Neural progenitor cell (in vitro differentiated cells): Measurements from ENCODE around the gene TMEM183A. TPM values are rescaled to one million over a fixed set of nuclear protein-coding genes. Genes with fewer than 3 reads are reported as not detected.

Experiments used
- DNase-seq: peaks from one replicate; pipeline ENCODE4 v3.0.0-alpha.2; 2016; ENCODE audit warnings: low spot score
- H2AFZ ChIP-seq: fragments of 200-600 bp; sonication (generic); replicated peaks from 2 replicates; pipeline ENCODE4 v1.6.1; 2016; ENCODE audit warnings: antibody characterized with exemption
- H3F3A ChIP-seq: fragments of 200-600 bp; sonication (generic); 2 replicates; pipeline ENCODE4 v1.6.1; 2016; ENCODE audit warnings: antibody characterized with exemption, low read depth
- H3K27ac ChIP-seq: fragments of 200-600 bp; sonication (generic); 2 replicates; pipeline ENCODE4 v1.5.1; 2016; ENCODE audit warnings: mild to moderate bottlenecking
- H3K27me3 ChIP-seq: fragments of 200-600 bp; sonication (generic); 2 replicates; pipeline ENCODE4 v1.6.1; 2016; ENCODE audit warnings: mild to moderate bottlenecking, moderate library complexity
- H3K36me3 ChIP-seq: fragments of 200-600 bp; sonication (generic); 2 replicates; pipeline ENCODE4 v1.5.1; 2016
- H3K4me1 ChIP-seq: fragments of 200-600 bp; sonication (generic); 2 replicates; pipeline ENCODE4 v1.6.1; 2016; ENCODE audit warnings: mixed run types
- H3K4me2 ChIP-seq: fragments of 200-600 bp; sonication (generic); 2 replicates; pipeline ENCODE4 v1.6.1; 2016
- H3K4me3 ChIP-seq: fragments of 200-600 bp; sonication (generic); 2 replicates; pipeline ENCODE4 v1.5.1; 2016
- H3K79me2 ChIP-seq: fragments of 200-600 bp; sonication (generic); 2 replicates; pipeline ENCODE4 v1.6.1; 2016; ENCODE audit warnings: low read depth
- H3K9ac ChIP-seq: fragments of 200-600 bp; sonication (generic); 2 replicates; pipeline ENCODE4 v1.6.1; 2016
- H3K9me3 ChIP-seq: fragments of 200-600 bp; sonication (generic); 2 replicates; pipeline ENCODE4 v1.5.1; 2016; ENCODE audit warnings: low read depth
- H4K20me1 ChIP-seq: fragments of 200-600 bp; sonication (generic); 2 replicates; pipeline ENCODE4 v1.6.1; 2016; ENCODE audit warnings: low read depth
- H3K27ac Mint-ChIP-seq: 3 replicates; pipeline ENCODE4 v1.8.0; 2021; ENCODE audit warnings: mixed read lengths
- H3K27me3 Mint-ChIP-seq: 2 replicates; pipeline ENCODE4 v1.8.0; 2022; ENCODE audit warnings: low read depth, mild to moderate bottlenecking, inconsistent platforms, moderate library complexity, mixed read lengths; ENCODE audit not compliant: insufficient read depth
- H3K36me3 Mint-ChIP-seq: 3 replicates; pipeline ENCODE4 v1.8.0; 2021; ENCODE audit warnings: mixed read lengths
- H3K4me1 Mint-ChIP-seq: 3 replicates; pipeline ENCODE4 v1.8.0; 2021; ENCODE audit warnings: mixed read lengths
- H3K4me3 Mint-ChIP-seq: 3 replicates; pipeline ENCODE4 v1.8.0; 2021; ENCODE audit warnings: mild to moderate bottlenecking, moderate library complexity, mixed read lengths
- H3K9me3 Mint-ChIP-seq: 3 replicates; pipeline ENCODE4 v1.8.0; 2020; ENCODE audit warnings: mixed read lengths
- CTCF ChIP-seq: fragments of 200-600 bp; sonication (generic); IDR thresholded peaks from 2 replicates; pipeline ENCODE4 v1.5.1; 2017; ENCODE audit warnings: antibody characterized with exemption, mild to moderate bottlenecking
- EZH2 ChIP-seq: fragments of 200-600 bp; sonication (generic); IDR thresholded peaks from 2 replicates; pipeline ENCODE4 v1.6.1; 2017; ENCODE audit warnings: antibody characterized with exemption, mild to moderate bottlenecking, moderate library complexity
- EZH2phosphoT487 ChIP-seq: fragments of 200-600 bp; sonication (generic); IDR thresholded peaks from 2 replicates; pipeline ENCODE4 v1.6.1; 2017; ENCODE audit warnings: antibody characterized with exemption
- total RNA-seq: library from RNA; depleted of rRNA; stranded (reverse); fragments of >200 nt; gene quantifications from 2 replicates; pipeline ENCODE4 v1.2.3, GENCODE V29; 2015; ENCODE audit warnings: low replicate concordance

TMEM183A gene
- total RNA-seq, 1 donor from 2014 or later = 92.4 TPM

DNA sequence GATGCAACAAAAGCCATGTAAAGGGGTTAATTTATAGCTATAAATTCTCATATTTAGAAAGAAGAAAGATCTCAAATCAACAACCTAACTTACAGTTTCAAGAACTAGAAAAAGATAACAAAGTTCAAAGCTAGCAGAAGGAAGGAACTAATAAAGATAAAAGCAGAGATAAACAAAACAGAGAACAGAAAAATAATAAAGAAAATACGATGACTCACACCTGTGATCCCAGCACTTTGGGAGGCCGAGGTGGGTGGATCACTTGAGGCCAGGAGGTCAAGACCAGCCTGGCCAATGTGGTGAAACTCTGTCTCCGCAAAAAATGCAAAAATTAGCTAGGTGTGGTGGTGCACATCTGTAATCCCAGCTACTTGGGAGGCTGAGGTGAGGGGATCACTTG, 12.4 kb upstream of the TMEM183A start:
- Mint-ChIP-seq H3K4me3 (no peak overlapping the region), H3K27me3 (peaks cover 2% of the 10 kb centered on the region), H3K36me3 (no peaks in the 10 kb centered on the region), H3K27ac (no peak overlapping the region), H3K4me1 (no peaks in the 10 kb centered on the region), H3K9me3 (no peaks in the 10 kb centered on the region)
- Histone ChIP-seq H2AFZ (no peak overlapping the region), H3K27ac (no peak overlapping the region), H3F3A (no peaks in the 10 kb centered on the region), H3K4me2 (no peak overlapping the region), H3K4me1 (no peaks in the 10 kb centered on the region), H3K27me3 (peaks cover 25% of the 10 kb centered on the region), H3K9ac (no peak overlapping the region), H3K9me3 (no peaks in the 10 kb centered on the region), H3K4me3 (no peak overlapping the region), H3K36me3 (no peaks in the 10 kb centered on the region), H4K20me1 (no peaks in the 10 kb centered on the region), H3K79me2 (no peaks in the 10 kb centered on the region)
- DNase-seq = no peak
- TF ChIP-seq EZH2 (no peak), CTCF (no peak), EZH2phosphoT487 (no peak)

- H2AFZ ChIP-seq = peak overlapping the region; percentile 90
- H4K20me1 ChIP-seq = no peaks in the 10 kb centered on the region
- H3K27ac ChIP-seq = no peak overlapping the region
- no peak overlapping the region for H3K9ac ChIP-seq
- no peaks in the 10 kb centered on the region for H3K79me2 ChIP-seq
- Mint-ChIP-seq H3K4me1 (no peaks in the 10 kb centered on the region), H3K4me3 (no peak overlapping the region), H3K27me3 (peaks cover 2% of the 10 kb centered on the region), H3K9me3 (no peaks in the 10 kb centered on the region), H3K36me3 (no peaks in the 10 kb centered on the region), H3K27ac (no peak overlapping the region)
- no peaks in the 10 kb centered on the region for H3F3A ChIP-seq
- peak; percentile 72 for DNase-seq
- H3K4me2 ChIP-seq = no peak overlapping the region
- TF ChIP-seq EZH2 = no peak
- TF ChIP-seq CTCF = peak; percentile 94
- no peak for TF ChIP-seq EZH2phosphoT487
- peaks cover 11% of the 10 kb centered on the region for H3K27me3 ChIP-seq
- H3K4me3 ChIP-seq = no peak overlapping the region
- H3K36me3 ChIP-seq = no peaks in the 10 kb centered on the region
- H3K4me1 ChIP-seq = no peaks in the 10 kb centered on the region
- no peaks in the 10 kb centered on the region for H3K9me3 ChIP-seq
Measured at GRCh38 chr1:202998836-202999750, 8.1 kb upstream of the TMEM183A start.

DNA sequence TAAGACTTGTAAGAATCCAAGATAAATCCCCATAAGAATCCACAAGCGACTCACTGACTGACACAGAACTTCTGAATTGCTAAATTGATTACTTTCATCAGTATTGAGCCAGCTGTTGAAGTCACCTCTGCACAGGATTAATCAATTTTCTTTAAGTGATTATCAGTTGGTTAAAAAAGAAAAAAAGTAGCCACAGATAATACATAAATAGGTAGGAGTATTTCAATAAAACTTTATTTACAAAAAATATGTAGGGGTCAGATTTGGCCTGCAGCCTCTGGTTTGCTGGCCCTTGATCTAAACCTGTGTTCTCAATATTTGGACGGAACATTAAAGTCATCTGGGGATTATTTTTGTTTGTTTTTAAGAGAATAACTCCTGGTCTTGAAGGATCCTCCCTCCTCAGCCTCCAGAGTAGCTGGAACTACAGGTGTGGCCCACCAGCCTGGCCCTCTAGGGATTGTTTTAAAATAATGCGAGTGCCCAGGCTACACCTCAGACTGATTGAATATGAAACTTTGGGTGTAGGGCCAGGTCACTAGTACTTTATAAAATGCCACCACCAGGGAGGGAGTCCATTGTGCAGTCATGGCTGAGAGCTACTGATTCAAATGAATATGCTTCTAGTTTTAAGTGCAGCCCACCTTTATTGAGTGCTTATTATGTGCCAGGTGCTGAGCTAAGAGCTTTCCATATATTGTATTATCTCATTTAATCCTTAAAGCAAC, 6.8 kb upstream of the TMEM183A start:
- H3K79me2 ChIP-seq = no peaks in the 10 kb centered on the region
- Mint-ChIP-seq H3K4me1 (no peaks in the 10 kb centered on the region), H3K4me3 (no peak overlapping the region), H3K36me3 (no peaks in the 10 kb centered on the region), H3K9me3 (no peaks in the 10 kb centered on the region), H3K27me3 (peaks cover 2% of the 10 kb centered on the region), H3K27ac (no peak overlapping the region)
- no peak overlapping the region for H3K27ac ChIP-seq
- no peaks in the 10 kb centered on the region for H3F3A ChIP-seq
- no peak overlapping the region for H3K9ac ChIP-seq
- no peaks in the 10 kb centered on the region for H3K36me3 ChIP-seq
- peaks cover 11% of the 10 kb centered on the region for H3K27me3 ChIP-seq
- no peak overlapping the region for H3K4me3 ChIP-seq
- no peak for DNase-seq
- no peaks in the 10 kb centered on the region for H3K4me1 ChIP-seq
- no peak overlapping the region for H3K4me2 ChIP-seq
- no peaks in the 10 kb centered on the region for H3K9me3 ChIP-seq
- TF ChIP-seq EZH2phosphoT487 (no peak), EZH2 (no peak), CTCF (no peak)
- H4K20me1 ChIP-seq = no peaks in the 10 kb centered on the region
- no peak overlapping the region for H2AFZ ChIP-seq
